ENCODE results near the gene SLC25A25. TPM values are rescaled to one million over a fixed set of nuclear protein-coding genes. Genes with fewer than 3 reads are reported as not detected.
A peak's percentile ranks its signal among the peaks of the same experiment; 100 is the strongest.

SLC25A25 gene
- total and polyA plus RNA-seq, 9 of the 15 experiments (the other 6 are each of a cell fraction or from before 2014, with no cell fraction given), result 0.07 to 35.9 (median 23.2) TPM

DNA sequence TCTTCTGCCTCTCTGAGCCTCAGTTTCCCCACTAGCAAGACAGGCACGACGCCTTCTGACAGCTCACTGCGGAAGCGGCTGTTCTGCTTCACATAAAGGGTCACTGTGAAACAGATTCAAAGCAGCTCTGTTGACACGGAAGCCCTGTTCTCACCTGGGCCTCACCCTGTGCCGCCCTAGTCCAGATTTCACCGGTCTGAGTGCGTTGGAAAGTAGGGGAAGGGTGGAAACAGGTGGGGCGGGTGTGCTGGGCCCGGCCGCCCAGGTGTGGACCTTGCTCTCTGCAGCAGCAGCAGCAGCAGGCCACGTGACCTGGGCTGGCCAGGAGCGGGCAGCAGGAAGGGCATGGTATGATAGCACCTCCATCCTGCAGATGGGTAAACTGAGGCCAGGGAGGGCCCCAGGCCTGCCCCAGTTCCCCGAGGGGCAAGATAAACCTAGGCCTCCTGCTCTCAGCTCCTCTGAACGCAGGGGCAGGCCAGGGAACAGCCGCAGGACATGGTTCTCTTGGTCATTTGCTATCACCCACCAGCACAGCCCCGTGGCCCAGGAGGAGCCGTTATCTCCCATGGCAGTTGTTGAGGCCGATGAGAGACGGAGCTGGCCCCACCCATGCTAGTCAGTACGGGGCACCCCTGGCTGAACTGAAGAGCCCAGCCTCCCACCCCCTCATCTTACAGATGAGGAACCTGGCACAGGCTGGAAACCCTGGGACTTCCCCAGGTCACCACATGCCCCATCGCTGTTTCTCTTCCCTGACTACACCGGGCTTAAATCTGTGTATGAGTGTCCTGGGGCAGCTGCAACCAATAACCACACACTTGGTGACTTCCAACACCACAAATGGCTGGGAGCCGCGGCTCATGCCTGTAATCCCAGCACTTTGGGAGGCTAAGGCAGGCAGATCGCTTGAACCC is 47.4 kb downstream of the SLC25A25 start (continued):
- peak; percentile 85 for TF ChIP-seq FOXM1 (IDR thresholded peaks at IDR 0.05; ENCODE audit: low read depth)
- TF ChIP-seq FOXM1 (CRISPR knock-in tag; IDR thresholded peaks at IDR 0.05; ENCODE audit: low read depth), result no peak
- no peak for TF ChIP-seq ASH1L (IDR thresholded peaks at IDR 0.05; ENCODE audit: borderline replicate concordance, low read depth, partially characterized antibody)
- TF ChIP-seq TAF1 (IDR thresholded peaks at IDR 0.05; ENCODE audit: control insufficient read depth, extremely low read depth, insufficient read depth, low read length, severe bottlenecking), result peak; percentile 44
- TF ChIP-seq SAP30 (IDR thresholded peaks at IDR 0.05; ENCODE audit: borderline replicate concordance, insufficient read depth, low read depth, low read length, poor library complexity, severe bottlenecking), result no peak
- TF ChIP-seq ZNF165 (CRISPR knock-in tag; IDR thresholded peaks at IDR 0.05; ENCODE audit: borderline replicate concordance), result no peak
- TF ChIP-seq MCM3 (IDR thresholded peaks at IDR 0.05), result no peak
- TF ChIP-seq, protein P1, sequence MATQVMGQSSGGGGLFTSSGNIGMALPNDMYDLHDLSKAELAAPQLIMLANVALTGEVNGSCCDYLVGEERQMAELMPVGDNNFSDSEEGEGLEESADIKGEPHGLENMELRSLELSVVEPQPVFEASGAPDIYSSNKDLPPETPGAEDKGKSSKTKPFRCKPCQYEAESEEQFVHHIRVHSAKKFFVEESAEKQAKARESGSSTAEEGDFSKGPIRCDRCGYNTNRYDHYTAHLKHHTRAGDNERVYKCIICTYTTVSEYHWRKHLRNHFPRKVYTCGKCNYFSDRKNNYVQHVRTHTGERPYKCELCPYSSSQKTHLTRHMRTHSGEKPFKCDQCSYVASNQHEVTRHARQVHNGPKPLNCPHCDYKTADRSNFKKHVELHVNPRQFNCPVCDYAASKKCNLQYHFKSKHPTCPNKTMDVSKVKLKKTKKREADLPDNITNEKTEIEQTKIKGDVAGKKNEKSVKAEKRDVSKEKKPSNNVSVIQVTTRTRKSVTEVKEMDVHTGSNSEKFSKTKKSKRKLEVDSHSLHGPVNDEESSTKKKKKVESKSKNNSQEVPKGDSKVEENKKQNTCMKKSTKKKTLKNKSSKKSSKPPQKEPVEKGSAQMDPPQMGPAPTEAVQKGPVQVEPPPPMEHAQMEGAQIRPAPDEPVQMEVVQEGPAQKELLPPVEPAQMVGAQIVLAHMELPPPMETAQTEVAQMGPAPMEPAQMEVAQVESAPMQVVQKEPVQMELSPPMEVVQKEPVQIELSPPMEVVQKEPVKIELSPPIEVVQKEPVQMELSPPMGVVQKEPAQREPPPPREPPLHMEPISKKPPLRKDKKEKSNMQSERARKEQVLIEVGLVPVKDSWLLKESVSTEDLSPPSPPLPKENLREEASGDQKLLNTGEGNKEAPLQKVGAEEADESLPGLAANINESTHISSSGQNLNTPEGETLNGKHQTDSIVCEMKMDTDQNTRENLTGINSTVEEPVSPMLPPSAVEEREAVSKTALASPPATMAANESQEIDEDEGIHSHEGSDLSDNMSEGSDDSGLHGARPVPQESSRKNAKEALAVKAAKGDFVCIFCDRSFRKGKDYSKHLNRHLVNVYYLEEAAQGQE (IDR thresholded peaks at IDR 0.05; ENCODE audit: borderline replicate concordance), result peak; percentile 66
- TF ChIP-seq, protein P1 (CRISPR knock-in tag; IDR thresholded peaks at IDR 0.05; ENCODE audit: low read depth), result no peak
- TF ChIP-seq HLTF (IDR thresholded peaks at IDR 0.05), result no peak
- peak; percentile 74 for TF ChIP-seq GATAD2A (IDR thresholded peaks at IDR 0.05)
- peak; percentile 83 for TF ChIP-seq NEUROD1 (IDR thresholded peaks at IDR 0.05; ENCODE audit: borderline replicate concordance, low read depth, low read length, partially characterized antibody)
- TF ChIP-seq, protein P2, sequence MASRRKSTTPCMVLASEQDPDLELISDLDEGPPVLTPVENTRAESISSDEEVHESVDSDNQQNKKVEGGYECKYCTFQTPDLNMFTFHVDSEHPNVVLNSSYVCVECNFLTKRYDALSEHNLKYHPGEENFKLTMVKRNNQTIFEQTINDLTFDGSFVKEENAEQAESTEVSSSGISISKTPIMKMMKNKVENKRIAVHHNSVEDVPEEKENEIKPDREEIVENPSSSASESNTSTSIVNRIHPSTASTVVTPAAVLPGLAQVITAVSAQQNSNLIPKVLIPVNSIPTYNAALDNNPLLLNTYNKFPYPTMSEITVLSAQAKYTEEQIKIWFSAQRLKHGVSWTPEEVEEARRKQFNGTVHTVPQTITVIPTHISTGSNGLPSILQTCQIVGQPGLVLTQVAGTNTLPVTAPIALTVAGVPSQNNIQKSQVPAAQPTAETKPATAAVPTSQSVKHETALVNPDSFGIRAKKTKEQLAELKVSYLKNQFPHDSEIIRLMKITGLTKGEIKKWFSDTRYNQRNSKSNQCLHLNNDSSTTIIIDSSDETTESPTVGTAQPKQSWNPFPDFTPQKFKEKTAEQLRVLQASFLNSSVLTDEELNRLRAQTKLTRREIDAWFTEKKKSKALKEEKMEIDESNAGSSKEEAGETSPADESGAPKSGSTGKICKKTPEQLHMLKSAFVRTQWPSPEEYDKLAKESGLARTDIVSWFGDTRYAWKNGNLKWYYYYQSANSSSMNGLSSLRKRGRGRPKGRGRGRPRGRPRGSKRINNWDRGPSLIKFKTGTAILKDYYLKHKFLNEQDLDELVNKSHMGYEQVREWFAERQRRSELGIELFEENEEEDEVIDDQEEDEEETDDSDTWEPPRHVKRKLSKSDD (conservative IDR thresholded peaks at IDR 0.05; ENCODE audit: low read length), result no peak
- TF ChIP-seq, protein P3, sequence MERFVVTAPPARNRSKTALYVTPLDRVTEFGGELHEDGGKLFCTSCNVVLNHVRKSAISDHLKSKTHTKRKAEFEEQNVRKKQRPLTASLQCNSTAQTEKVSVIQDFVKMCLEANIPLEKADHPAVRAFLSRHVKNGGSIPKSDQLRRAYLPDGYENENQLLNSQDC (CRISPR knock-in tag; IDR thresholded peaks at IDR 0.05), result no peak
- no peak for TF ChIP-seq SRSF9 (IDR thresholded peaks at IDR 0.05; ENCODE audit: borderline replicate concordance, low read depth, low read length)
- TF ChIP-seq SMAD4 (CRISPR knock-in tag; conservative IDR thresholded peaks at IDR 0.05), result peak; percentile 84
